ENCODE data around the gene DCC. TPM values are rescaled to one million over a fixed set of nuclear protein-coding genes. Genes with fewer than 3 reads are reported as not detected.

Gene DCC
- polyA plus RNA-seq, 3 donors = 6.4 to 12.7 (median 8.7) TPM

DNA sequence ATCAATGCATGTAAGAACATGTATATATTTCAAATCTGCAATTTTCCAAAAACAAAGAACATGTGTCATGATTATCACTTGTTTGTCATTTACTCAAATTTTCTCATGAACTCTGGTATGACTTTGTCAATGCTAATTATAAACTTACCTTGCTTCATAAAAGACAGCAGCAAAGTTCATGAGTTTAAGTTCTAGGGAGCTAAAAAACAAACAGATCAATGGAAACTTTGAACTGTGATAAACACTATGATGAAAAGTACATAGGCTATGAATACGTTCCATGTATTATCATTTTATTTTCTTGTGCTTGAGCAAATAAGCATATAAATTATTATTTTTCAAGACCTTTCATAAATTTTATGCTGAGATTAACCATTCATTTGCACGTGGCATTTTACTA, 943.7 kb downstream of the DCC start:
- no peak for DNase-seq (ENCODE audit: low read depth in 3 of 3, low spot score in 2 of 3)

DNA sequence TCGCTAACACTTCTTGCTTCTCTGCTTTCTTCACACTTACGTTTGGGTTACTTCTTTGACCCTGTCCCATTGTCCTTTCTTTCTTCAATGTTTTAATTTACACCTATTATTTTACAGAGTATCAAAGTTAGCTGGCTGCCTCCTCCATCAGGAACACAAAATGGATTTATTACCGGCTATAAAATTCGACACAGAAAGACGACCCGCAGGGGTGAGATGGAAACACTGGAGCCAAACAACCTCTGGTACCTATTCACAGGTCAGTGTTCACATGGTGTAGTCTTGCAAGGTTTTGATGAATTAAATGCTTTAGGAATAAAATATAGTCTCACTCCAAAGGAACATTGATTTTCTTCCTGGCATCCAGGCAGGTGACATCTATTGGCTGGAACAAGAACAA, 965.5 kb downstream of the DCC start:
- DNase-seq (ENCODE audit: low read depth in 3 of 3, low spot score in 2 of 3) = peak; percentile 8 to 50 (median 10)

DNA sequence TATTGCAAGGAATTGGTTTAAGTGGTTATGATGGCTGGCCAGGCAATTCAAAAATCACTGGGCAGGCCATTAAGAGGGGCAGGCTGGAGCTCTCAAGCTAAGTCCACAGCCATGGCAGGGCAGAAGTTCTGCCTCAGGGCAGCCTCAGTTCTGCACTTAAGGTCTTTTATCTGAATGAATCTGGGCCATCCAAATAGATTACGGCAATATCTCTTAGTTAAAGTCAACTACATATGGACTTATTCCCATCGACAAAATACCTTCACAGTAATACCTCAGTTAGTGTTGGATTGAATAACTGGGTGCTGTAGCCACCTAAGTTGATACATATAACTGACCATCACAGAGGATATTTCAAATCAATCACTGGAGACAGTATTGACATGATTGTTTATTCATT, 979.6 kb downstream of the DCC start:
- DNase-seq (ENCODE audit: low read depth in 3 of 3, low spot score in 2 of 3) = no peak

DNA sequence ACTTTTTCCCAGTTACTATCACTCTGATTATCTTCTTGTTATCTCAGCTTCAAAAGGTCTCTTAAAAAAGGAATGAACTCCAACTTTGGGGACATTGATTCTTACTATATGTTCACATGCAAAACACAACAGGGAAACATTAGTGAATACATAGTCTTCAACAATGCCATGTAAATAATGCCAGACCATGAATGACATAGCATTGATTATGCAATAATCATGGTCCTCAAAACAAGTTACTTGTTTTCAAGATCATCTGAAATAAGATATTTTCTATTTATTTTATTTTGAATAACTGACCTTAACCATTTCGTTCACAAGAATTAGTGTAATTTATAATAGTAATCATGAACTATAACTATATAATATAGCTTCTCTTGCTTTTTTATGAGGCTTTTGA, 982.2 kb downstream of the DCC start:
- no peak for DNase-seq (ENCODE audit: low read depth in 3 of 3, low spot score in 2 of 3)

DNA sequence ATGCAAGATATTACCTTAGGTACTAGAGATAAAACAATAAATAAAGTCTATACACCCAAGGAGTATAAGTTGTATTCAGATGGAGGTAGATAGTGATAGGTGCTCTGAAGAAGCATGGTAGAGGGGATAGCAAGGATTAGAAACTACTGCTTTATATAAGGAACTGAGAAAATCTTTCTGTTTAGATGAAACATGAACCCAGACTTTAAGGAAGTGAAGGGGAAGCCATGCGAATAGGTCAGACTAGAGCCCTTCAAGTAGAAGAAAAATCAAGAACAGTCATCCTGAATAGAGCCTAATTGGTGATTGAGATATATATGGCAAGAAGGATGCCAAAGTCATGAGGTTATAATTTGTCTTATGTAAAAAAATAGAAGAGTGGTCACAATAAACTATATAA, 984.4 kb downstream of the DCC start:
- no peak for DNase-seq (ENCODE audit: low read depth in 3 of 3, low spot score in 2 of 3)

DNA sequence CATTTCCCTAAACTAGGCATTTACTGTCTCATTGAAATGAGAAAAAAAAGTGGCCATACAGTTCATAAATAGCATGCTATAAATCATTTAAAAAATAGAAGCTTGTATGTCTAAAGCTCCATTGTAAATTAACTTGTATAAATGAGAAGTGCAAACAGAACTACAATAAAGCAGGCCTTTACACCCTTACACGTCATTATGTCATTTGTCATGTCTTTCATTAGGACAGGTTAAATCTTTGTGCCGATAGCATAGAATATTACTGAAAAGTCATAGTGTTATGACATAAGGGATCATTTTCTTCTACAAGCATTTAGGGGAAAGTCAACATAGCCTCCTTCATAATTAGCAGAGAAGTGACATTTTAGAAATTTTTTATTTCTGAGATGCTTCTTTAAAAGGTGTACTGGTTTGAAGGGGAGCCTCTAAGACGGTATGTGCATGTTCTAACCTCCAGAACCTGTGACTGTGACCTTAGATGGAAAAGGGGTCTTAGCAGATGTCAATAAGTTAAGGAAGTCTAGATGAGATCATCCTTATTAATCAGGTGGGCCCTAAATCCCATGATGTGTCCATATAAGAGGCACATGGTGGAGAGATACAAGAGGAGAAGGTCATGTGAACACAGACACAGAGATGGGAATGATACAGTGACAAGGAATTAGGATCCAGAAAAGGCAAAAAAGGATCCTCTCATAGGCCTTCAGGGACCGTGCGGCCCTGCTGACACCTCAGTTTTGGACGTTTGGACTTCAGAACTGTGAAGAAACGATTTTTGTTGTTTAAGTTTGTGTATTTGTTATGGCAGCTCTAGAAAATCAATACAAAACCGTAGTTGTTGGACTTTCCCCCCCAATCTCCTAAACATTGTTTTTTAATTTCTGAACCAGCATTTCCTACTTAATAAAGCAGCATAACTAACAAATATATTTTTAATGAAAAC, 1020.8 kb downstream of the DCC start:
- DNase-seq (ENCODE audit: low read depth in 3 of 3, low spot score in 2 of 3) = no peak

DNA sequence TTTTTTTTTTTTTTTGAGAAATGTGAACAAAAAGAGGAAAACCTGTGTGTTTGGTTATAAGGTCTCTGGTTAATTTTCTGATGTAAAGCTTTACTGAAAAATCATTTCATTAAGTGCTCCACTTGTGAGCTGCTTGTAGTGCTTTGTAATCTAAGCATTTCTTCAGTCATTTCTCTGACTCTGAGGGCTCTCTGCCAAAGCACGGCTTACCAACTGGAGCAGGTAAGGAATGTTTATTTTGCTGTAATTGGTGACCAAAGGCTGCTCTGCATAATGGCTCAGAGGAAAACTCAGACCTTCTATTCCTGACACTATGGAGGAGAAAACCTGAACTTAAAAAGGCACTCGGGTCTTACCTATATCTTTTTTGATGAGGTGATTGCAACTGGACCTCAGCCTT, 1035.6 kb downstream of the DCC start:
- DNase-seq (ENCODE audit: low read depth in 3 of 3, low spot score in 2 of 3) = peak in 1 of 3 donors; percentile 15

DNA sequence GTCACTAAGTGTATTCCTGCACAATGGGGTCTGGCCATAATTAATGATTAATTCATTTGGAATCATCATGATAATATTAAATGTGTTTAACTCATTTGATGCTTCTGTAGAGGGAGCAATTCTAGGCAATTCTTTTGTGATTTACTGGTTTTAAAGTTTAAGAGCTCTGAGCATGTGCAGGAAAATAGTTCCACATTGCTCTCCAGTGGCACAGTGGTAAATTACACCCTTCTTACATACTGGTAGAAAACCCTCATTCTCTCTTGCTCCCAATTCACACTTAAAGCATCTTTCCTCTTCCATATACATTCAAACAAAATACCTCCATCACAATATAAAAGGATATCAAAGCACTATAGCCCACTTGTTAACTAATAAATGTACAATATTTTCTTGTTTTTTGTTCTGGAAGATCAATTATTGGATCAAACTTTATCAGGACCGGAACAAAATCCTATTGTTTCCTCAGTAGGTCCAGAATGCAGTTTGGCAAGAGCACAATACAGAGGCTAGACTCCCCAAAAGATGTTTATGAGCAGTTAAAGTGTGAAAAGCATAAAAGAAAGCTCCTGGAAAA, 1040.2 kb downstream of the DCC start:
- peak; percentile 36 to 47 (median 42) for DNase-seq (ENCODE audit: low read depth in 3 of 3, low spot score in 2 of 3)

DNA sequence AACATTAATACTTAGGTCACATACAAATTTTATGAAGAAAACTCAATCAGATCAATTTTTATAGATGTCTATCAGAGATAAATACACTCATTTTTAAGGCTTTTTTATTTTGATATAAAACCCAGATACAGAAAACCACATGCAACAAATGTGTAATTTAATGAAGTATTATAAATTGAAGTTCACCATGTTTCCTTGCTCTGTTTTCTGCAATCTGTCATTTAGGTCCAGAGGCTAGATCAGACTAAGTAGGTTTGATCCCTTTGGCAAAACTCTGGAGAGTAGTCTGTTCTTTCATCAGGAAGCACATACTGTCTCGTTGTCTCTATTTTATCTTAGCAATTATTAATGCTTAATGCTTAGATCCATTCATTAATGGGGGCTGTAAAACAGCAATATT, 1042.9 kb downstream of the DCC start:
- no peak for DNase-seq (ENCODE audit: low read depth in 3 of 3, low spot score in 2 of 3)

DNA sequence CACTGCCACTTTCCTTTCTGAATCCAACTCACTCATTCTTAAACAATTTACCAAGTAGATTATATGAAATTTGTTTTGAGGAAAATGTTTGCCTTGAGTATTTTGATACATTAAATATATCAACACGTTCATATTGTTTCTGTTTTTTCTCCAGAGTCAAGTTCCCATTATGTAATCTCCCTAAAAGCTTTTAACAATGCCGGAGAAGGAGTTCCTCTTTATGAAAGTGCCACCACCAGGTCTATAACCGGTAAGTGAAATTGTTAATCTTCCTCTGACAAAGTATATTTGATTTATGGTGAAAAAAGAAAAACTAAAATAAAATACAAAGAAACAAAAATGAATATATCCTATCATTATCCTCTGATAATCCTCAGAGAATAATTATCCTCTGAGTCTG, 1045.9 kb downstream of the DCC start:
- no peak for DNase-seq (ENCODE audit: low read depth in 3 of 3, low spot score in 2 of 3)

DNA sequence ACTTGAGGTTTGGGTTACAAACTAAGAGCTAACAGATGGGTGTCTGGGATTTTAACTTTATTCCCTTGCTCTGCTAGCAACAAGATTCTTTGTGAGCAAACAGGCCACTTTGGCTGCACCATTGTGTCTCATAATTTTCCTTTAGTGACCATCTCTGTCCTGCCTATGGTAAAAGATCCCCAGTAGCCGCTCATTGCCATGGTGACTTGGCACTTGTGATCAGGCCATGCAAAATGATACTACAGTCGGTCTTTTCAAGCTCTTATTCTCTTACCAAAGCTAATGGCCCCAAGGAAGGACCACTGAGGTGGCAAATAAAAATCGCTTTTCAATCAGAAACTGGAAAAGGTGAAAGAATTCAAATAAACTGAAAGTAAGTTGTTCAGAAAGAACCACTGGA, 1047.6 kb downstream of the DCC start:
- no peak for DNase-seq (ENCODE audit: low read depth in 3 of 3, low spot score in 2 of 3)

DNA sequence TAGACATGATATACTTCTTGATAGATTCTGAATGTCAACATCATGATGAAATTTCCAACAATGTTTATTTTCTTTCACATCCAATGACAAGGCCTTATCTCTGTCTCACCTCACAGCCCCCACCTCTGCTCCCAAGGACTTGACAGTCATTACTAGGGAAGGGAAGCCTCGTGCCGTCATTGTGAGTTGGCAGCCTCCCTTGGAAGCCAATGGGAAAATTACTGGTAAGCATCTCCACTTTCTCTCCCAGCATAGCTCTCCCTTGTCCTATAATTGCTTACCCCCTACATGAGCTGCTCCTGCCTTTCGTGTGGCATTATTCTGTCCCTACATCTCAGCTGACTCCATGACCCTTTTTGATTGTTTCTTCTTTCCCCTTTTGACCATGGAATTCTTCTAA, 1062.7 kb downstream of the DCC start:
- DNase-seq (ENCODE audit: low read depth in 3 of 3, low spot score in 2 of 3) = no peak

DNA sequence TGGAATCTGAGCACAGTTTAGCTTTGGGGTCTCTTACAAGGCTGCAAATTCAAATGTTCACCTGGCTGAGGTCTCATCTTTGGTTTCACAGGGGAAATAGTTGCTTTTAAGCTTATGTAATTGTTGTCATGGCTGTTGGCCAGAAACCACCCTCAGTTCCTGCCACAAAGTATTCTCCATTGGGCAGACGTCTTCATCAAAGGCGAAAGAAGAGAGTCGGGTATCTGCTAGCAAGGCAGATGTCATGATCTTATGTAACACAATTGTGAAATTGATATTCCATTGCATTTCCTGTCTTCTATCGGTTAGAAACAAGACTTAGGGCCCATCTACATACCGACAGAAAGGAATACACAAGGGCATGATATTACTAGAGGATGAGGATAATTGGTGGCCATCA, 1068.3 kb downstream of the DCC start:
- DNase-seq (ENCODE audit: low read depth in 3 of 3, low spot score in 2 of 3) = no peak

DNA sequence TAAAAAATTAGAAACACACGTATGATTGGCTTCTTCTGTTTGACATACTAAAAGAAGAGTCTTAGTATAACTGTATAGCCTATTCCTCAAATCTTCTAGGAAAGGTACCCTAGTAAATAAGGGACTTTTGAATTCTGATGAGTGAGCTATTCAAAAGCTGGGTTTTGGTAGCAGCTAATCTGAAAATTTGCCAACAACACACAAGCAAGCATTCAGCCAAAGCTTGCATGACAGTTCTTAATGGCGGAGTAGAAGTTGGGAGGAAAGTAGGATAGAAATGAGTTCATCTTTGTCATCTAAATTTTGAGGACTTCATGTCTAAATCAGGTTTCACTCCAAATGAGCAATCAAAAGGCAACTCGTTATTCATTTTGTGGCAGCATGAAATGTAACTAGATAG, 1071.5 kb downstream of the DCC start:
- DNase-seq (ENCODE audit: low read depth in 3 of 3, low spot score in 2 of 3) = no peak

DNA sequence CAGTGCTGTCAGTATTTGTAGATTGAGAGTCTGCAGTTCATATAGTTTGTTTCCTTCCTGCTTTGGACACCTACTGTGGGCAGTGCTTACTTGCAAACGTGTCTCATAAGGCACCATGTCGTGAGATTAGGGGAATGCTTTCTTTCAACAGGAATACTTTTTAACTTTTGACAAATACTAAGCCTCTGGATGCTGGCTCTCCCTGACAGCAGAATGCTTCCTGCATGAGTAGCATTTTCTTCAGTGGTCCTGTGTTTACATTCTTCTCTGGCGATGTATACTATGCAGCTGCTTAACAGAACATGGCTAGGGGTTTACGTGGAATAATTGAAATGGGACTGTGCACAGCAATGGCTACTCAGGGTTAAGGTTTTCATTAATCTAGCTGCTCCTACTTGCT, 1077.0 kb downstream of the DCC start:
- no peak for DNase-seq (ENCODE audit: low read depth in 3 of 3, low spot score in 2 of 3)

DNA sequence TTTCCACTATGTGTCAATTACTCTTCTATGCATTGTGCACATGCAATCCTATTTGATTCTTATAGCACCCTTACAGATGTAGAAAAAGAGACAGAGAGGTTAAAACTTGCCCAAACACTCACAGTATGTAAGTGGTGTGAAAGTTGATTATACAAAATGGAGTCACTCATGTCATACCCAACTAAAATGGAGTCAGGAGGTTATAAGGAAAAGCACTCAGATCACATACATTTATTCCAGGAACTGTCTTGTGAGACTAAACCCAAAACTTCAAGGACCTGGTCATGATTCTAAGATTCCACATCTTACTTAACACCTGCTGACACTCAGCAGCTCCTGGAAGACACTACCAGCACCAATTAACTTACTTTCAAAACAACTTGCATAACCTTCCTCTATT, 1081.9 kb downstream of the DCC start:
- no peak for DNase-seq (ENCODE audit: low read depth in 3 of 3, low spot score in 2 of 3)

DNA sequence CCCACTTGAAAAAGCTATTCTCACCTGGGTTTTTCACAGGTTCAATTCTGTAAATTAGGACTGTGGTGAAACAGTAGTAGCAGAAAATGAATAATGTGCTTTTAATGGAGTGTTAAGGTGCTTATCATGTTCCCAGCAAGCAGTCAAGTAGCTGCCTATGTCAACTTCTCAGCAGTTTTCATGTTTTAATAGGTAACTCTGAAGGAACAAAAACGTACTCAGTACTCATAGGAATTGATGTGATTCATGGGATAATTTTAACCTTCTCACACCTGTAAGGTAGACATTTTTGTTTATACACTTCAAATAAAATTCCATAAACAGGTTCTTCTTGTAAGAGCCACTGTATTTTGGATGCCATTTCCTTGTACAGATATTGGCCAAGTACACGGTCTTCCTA, 1082.9 kb downstream of the DCC start:
- DNase-seq (ENCODE audit: low read depth in 3 of 3, low spot score in 2 of 3) = no peak

DNA sequence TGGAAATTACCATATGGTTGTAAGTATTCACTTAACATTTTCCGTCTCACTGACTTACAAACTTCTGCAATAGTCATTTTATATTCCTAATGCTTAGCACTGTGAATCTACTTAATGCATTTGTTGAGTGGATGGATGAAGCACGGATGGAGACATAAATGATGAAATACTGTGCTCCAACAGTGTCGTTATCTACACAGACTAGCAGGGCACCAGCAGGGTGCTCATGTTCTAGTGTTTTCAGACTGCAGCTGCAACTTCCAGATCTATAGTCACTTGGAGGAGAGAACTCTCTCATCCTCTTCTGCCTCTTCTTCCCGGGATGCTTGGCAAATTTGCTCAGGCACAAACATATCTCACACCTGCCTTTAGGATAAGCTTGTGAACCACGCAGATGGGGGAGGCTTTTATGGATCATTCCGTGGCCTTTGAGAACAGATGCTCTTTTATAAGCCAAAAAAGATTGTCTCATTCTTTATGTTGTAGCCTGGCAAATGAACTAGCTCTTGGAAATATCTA, 1086.7 kb downstream of the DCC start:
- DNase-seq (ENCODE audit: low read depth in 3 of 3, low spot score in 2 of 3) = no peak

DNA sequence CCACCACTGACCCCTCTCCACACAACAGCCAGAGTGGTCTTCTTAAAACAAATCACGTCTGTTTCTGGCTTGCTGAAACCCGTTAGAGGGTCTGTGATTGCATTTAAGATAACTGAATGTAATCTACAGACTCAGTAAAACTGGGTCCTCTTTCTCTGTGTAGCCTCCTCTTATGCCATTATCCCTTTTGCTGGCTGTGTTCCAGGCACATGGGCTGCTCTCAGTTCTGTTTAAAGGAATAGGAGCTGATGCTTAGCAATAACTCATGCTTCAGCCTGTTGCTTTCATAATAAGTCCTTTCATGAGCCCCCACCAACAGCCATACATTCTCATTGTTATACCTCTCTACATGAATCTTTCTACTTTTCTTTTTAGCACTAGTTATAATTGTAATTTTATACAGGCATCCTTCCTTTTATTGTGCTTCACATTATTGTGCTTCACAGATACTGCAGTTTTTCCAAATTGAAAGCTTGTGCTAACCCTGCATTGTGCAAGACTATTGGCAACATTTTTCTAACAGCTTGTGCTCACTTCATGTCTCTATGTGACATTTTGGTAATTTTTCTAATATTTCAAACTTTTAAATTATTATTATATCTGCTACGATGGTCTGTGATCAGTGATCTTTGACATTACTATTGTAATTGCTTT, 1101.9 kb downstream of the DCC start:
- no peak for DNase-seq (ENCODE audit: low read depth in 3 of 3, low spot score in 2 of 3)

DNA sequence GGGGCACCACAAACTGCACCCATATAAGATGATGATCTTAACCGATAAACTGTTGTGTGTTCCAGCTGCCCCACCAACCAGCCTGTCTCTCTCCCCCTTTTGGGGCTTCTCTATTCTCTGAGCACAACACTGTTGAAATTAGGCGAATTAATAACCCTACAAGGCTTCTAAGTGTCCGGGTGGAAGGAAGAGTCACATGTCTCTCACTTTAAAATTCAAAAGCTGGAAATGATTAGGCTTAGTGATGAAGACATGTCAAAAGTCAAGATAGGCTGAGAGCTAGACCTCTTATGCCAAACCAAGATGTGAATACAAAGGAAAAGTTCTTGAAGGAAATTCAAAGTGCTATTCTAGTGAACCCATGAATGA, 1102.4 kb downstream of the DCC start:
- no peak for DNase-seq (ENCODE audit: low read depth in 3 of 3, low spot score in 2 of 3)

DNA sequence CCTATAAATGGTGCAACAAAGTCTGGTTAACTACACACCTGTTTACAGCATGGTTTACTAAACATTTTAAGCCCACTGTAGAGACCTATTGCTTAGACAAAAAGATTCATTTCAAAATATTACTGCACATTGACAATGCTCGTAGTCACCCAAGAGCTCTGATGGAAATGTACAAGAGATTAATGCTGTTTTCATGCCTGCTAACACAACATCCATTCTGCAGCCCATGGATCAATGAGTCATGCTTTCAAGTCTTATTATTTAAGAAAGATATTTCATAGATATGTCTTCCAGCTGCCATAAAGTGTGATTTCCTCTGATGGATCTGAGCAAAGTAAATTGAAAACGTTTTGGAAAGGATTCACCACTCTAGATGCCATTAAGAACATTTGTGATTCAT, 1103.3 kb downstream of the DCC start:
- DNase-seq (ENCODE audit: low read depth in 3 of 3, low spot score in 2 of 3) = no peak

DNA sequence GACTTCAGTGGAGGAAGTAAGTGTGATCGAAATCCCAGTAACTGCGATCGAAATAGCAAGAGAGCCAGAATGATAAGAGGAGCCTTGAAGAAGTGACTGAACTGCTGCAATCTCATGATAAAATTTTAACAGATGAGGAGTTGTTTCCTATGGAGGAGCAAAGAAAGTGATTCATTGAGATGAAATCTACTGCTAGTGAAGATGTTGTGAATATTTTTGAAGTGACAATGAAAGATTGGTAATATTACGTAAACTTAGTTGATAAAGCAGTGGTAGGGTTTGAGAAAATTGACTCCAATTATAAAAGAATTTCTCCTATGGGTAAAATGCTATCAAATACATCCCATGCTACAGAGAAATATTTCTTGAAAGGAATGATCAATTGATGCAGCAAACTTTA, 1103.8 kb downstream of the DCC start:
- no peak for DNase-seq (ENCODE audit: low read depth in 3 of 3, low spot score in 2 of 3)

Measured in right renal cortex interstitium (tissue), 3 donors.